ENCODE results near the gene TMCO4.

The TMCO4 gene

GRCh38 chr1:19690342-19690741 lies 109.4 kb downstream of the TMCO4 start:
- TF ChIP-seq EGR1 (IDR thresholded peaks at IDR 0.05) (no peak), RAD21 (IDR thresholded peaks at IDR 0.05; ENCODE audit: low read depth) (no peak), CREB1 (IDR thresholded peaks at IDR 0.05; ENCODE audit: low read depth) (no peak), TEAD4 (IDR thresholded peaks at IDR 0.05) (no peak), TAF1 (IDR thresholded peaks at IDR 0.05; ENCODE audit: low read depth) (no peak), YY1 (IDR thresholded peaks at IDR 0.05; ENCODE audit: low read depth) (no peak), TCF12 (IDR thresholded peaks at IDR 0.05; ENCODE audit: low read depth) (no peak), ZBTB7A (IDR thresholded peaks at IDR 0.05; ENCODE audit: low read depth) (no peak), CEBPB (IDR thresholded peaks at IDR 0.05) (no peak), FOXM1 (IDR thresholded peaks at IDR 0.05; ENCODE audit: borderline replicate concordance, low read depth) (no peak), EP300 (IDR thresholded peaks at IDR 0.05; ENCODE audit: borderline replicate concordance) (no peak), NFIC (IDR thresholded peaks at IDR 0.05) (no peak), USF1 (IDR thresholded peaks at IDR 0.05) (no peak)
- TF ChIP-seq, protein P1, sequence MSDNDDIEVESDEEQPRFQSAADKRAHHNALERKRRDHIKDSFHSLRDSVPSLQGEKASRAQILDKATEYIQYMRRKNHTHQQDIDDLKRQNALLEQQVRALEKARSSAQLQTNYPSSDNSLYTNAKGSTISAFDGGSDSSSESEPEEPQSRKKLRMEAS (IDR thresholded peaks at IDR 0.05): no peak
- TF ChIP-seq, protein P2, sequence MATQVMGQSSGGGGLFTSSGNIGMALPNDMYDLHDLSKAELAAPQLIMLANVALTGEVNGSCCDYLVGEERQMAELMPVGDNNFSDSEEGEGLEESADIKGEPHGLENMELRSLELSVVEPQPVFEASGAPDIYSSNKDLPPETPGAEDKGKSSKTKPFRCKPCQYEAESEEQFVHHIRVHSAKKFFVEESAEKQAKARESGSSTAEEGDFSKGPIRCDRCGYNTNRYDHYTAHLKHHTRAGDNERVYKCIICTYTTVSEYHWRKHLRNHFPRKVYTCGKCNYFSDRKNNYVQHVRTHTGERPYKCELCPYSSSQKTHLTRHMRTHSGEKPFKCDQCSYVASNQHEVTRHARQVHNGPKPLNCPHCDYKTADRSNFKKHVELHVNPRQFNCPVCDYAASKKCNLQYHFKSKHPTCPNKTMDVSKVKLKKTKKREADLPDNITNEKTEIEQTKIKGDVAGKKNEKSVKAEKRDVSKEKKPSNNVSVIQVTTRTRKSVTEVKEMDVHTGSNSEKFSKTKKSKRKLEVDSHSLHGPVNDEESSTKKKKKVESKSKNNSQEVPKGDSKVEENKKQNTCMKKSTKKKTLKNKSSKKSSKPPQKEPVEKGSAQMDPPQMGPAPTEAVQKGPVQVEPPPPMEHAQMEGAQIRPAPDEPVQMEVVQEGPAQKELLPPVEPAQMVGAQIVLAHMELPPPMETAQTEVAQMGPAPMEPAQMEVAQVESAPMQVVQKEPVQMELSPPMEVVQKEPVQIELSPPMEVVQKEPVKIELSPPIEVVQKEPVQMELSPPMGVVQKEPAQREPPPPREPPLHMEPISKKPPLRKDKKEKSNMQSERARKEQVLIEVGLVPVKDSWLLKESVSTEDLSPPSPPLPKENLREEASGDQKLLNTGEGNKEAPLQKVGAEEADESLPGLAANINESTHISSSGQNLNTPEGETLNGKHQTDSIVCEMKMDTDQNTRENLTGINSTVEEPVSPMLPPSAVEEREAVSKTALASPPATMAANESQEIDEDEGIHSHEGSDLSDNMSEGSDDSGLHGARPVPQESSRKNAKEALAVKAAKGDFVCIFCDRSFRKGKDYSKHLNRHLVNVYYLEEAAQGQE (IDR thresholded peaks at IDR 0.05; ENCODE audit: low read depth): no peak

DNA sequence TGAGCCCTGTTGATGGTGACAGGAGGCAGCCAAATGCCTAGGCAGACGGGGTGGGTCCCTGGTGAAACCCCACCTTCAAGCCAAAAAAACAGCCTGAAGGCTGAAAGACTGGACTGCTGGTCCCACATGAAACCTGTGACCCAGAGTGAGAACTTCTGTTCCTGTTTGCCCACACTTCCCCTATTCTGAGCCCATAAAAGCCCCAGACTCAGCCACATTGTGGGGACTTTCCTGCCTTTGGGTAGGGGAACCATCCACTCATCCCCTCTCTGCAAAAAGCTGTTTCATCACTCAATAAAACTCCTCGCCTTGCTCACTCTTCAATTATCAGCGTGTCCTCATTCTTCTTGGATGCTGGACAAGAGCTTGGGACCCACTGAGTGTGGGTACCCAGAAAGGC lies 109.9 kb downstream of the TMCO4 start:
- TF ChIP-seq EGR1 (IDR thresholded peaks at IDR 0.05) (no peak), TAF1 (IDR thresholded peaks at IDR 0.05; ENCODE audit: low read depth) (no peak), CEBPB (IDR thresholded peaks at IDR 0.05) (no peak), YY1 (IDR thresholded peaks at IDR 0.05; ENCODE audit: low read depth) (no peak), RAD21 (IDR thresholded peaks at IDR 0.05; ENCODE audit: low read depth) (no peak), USF1 (IDR thresholded peaks at IDR 0.05) (no peak), FOXM1 (IDR thresholded peaks at IDR 0.05; ENCODE audit: borderline replicate concordance, low read depth) (no peak), CREB1 (IDR thresholded peaks at IDR 0.05; ENCODE audit: low read depth) (no peak), TEAD4 (IDR thresholded peaks at IDR 0.05) (no peak)
- TF ChIP-seq, protein P2 (IDR thresholded peaks at IDR 0.05; ENCODE audit: low read depth): no peak

DNA sequence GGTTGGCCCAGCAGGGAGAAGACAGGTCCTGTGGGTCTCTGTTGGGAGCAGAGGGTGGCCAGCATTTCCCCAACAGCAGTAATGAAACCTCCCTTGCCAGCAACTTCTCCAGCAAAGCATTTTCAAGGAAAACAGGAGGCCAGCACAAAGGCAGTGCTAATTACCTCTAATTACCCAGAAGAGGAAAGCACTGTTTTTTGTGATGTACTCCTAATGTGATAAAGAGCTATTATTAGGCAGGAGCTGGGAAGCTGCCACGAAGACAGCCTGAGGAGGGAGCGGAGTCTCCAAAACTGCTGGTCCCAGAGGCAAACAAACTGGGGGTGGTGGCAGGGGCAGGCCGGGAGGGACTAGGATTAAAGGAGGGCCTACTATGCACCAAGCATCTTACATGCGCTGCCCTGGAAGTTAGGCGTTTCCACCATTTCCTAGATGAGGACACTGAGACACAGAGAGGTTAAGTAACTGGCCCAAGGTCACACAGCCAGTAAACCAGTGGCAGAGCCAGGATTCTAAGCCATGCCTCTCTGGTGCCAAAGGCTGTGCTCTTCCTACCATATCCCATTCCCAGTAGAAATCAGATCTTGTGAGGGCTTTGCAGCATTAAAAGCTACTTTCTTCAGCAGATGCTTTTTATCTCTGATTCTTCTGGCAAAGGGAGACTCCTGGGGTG lies 110.5 kb downstream of the TMCO4 start:
- TF ChIP-seq YY1 (IDR thresholded peaks at IDR 0.05; ENCODE audit: low read depth) (no peak), USF1 (IDR thresholded peaks at IDR 0.05) (no peak), TAF1 (IDR thresholded peaks at IDR 0.05; ENCODE audit: low read depth) (no peak), TEAD4 (IDR thresholded peaks at IDR 0.05) (no peak)
- TF ChIP-seq, protein P2 (IDR thresholded peaks at IDR 0.05; ENCODE audit: low read depth): no peak
- TF ChIP-seq, protein P1 (IDR thresholded peaks at IDR 0.05): no peak

GRCh38 chr1:19688041-19688842 lies 111.5 kb downstream of the TMCO4 start:
- TF ChIP-seq RAD21 (IDR thresholded peaks at IDR 0.05; ENCODE audit: low read depth) (no peak), ZBTB7A (IDR thresholded peaks at IDR 0.05; ENCODE audit: low read depth) (no peak), CEBPB (IDR thresholded peaks at IDR 0.05) (no peak), EP300 (IDR thresholded peaks at IDR 0.05; ENCODE audit: borderline replicate concordance) (no peak), TAF1 (IDR thresholded peaks at IDR 0.05; ENCODE audit: low read depth) (no peak), NFIC (IDR thresholded peaks at IDR 0.05) (no peak), TEAD4 (IDR thresholded peaks at IDR 0.05) (no peak), EGR1 (IDR thresholded peaks at IDR 0.05) (no peak), CREB1 (IDR thresholded peaks at IDR 0.05; ENCODE audit: low read depth) (no peak), FOXM1 (IDR thresholded peaks at IDR 0.05; ENCODE audit: borderline replicate concordance, low read depth) (no peak), USF1 (IDR thresholded peaks at IDR 0.05) (no peak), TCF12 (IDR thresholded peaks at IDR 0.05; ENCODE audit: low read depth) (no peak)
- TF ChIP-seq, protein P1 (IDR thresholded peaks at IDR 0.05): no peak
- TF ChIP-seq, protein P2 (IDR thresholded peaks at IDR 0.05; ENCODE audit: low read depth): no peak
